Activated CD8-positive, alpha-beta T cell treated with anti-CD3 and anti-CD28 coated beads for 36 hours (primary cell): ENCODE results near the gene CRB1. TPM values are rescaled to one million over a fixed set of nuclear protein-coding genes. Genes with fewer than 3 reads are reported as not detected.

Experiments used
- ATAC-seq: fragments of 200-7000 bp; cut with Tn5 transposase; one replicate; pipeline ENCODE4 v1.10.0; 2021; ENCODE audit warnings: mild to moderate bottlenecking, moderate library complexity
- CTCF ChIA-PET: fragments of 350-600 bp; sonication (Branson Sonifier 250); formaldehyde crosslinking; loops from one replicate; lab custom pipeline; 2021; ENCODE audit warnings: antibody characterized with exemption; lab: Charles Lee
- POLR2A ChIA-PET: fragments of 350-600 bp; sonication (Branson Sonifier 250); formaldehyde crosslinking; loops from one replicate; lab custom pipeline; 2021; ENCODE audit warnings: antibody characterized with exemption; lab: Charles Lee
- DNase-seq: peaks from one replicate; pipeline ENCODE4 v3.0.0-alpha.2; 2020
- H3K27ac Mint-ChIP-seq: one replicate; pipeline ENCODE4 v1.8.0; 2021; ENCODE audit warnings: mild to moderate bottlenecking, mixed read lengths
- H3K27me3 Mint-ChIP-seq: one replicate; pipeline ENCODE4 v1.8.0; 2021; ENCODE audit warnings: mixed read lengths
- H3K36me3 Mint-ChIP-seq: one replicate; pipeline ENCODE4 v1.8.0; 2021; ENCODE audit warnings: low read depth, mixed read lengths
- H3K4me1 Mint-ChIP-seq: one replicate; pipeline ENCODE4 v1.8.0; 2021; ENCODE audit warnings: low read depth, mixed read lengths
- H3K4me3 Mint-ChIP-seq: one replicate; pipeline ENCODE4 v1.8.0; 2021; ENCODE audit warnings: mild to moderate bottlenecking, moderate library complexity, mixed read lengths
- H3K9me3 Mint-ChIP-seq: one replicate; pipeline ENCODE4 v1.8.0; 2021; ENCODE audit warnings: mixed read lengths
- CTCF ChIP-seq: fragments of 200-600 bp; IDR thresholded peaks from one replicate; pipeline ENCODE4 v1.8.0; 2022; ENCODE audit warnings: antibody characterized with exemption, mild to moderate bottlenecking
- intact Hi-C: fragments of 100-400 bp; cut with micrococcal nuclease; formaldehyde crosslinking; loops from one replicate; pipeline ENCODE4 v1.10.0; 2022
- total RNA-seq, 2 experiments: library from RNA; stranded (reverse); gene quantifications; one replicate each; pipeline ENCODE4 v1.2.3, GENCODE V29; 2021

Gene CRB1
- total RNA-seq, 2 experiments from 2014 or later, result not detected

- Mint-ChIP-seq H3K36me3 (no peaks in the 10 kb centered on the region), H3K4me3 (no peak overlapping the region), H3K9me3 (no peaks in the 10 kb centered on the region), H3K4me1 (no peaks in the 10 kb centered on the region), H3K27me3 (no peaks in the 10 kb centered on the region), H3K27ac (no peak overlapping the region)
- no peak for TF ChIP-seq CTCF
- ChIA-PET CTCF (interaction anchor here (1.5 kb wide), 1 partner anchor 15 kb away, joined by 3 read pairs; no protein-coding TSS in a partner anchor), POLR2A (no interaction called here)
- DNase-seq, result no peak
- ATAC-seq, result no peak
- intact Hi-C loops, result no loop called here
Measured at GRCh38 chr1:197312163-197312562, 44.1 kb downstream of the CRB1 start.

- Mint-ChIP-seq H3K4me3 (no peak overlapping the region), H3K36me3 (no peaks in the 10 kb centered on the region), H3K9me3 (no peaks in the 10 kb centered on the region), H3K27me3 (no peaks in the 10 kb centered on the region), H3K4me1 (no peaks in the 10 kb centered on the region), H3K27ac (no peak overlapping the region)
- intact Hi-C loops, result no loop called here
- ChIA-PET CTCF (no interaction called here), POLR2A (no interaction called here)
- no peak for DNase-seq
- ATAC-seq, result no peak
- no peak for TF ChIP-seq CTCF
Measured at GRCh38 chr1:197313713-197314112, 45.7 kb downstream of the CRB1 start.

GRCh38 chr1:197314682-197315081 is 46.6 kb downstream of the CRB1 start:
- no peaks in the 10 kb centered on the region for H3K9me3 Mint-ChIP-seq
- ChIA-PET CTCF (no interaction called here), POLR2A (no interaction called here)
- H3K27me3 Mint-ChIP-seq, result no peaks in the 10 kb centered on the region
- H3K36me3 Mint-ChIP-seq, result no peaks in the 10 kb centered on the region
- no peak overlapping the region for H3K4me3 Mint-ChIP-seq
- intact Hi-C loops, result no loop called here
- H3K4me1 Mint-ChIP-seq, result no peaks in the 10 kb centered on the region
- no peak overlapping the region for H3K27ac Mint-ChIP-seq
- no peak for ATAC-seq
- TF ChIP-seq CTCF, result no peak
- DNase-seq, result no peak

GRCh38 chr1:197319631-197320030 is 51.6 kb downstream of the CRB1 start:
- intact Hi-C loops, result loop anchor here (10.0 kb wide), 1 partner anchor 135 kb away; no protein-coding TSS in a partner anchor
- ChIA-PET CTCF (no interaction called here), POLR2A (no interaction called here)
- Mint-ChIP-seq H3K27ac (no peak overlapping the region), H3K36me3 (no peaks in the 10 kb centered on the region), H3K9me3 (no peaks in the 10 kb centered on the region), H3K27me3 (no peaks in the 10 kb centered on the region), H3K4me1 (no peaks in the 10 kb centered on the region), H3K4me3 (no peak overlapping the region)
- TF ChIP-seq CTCF, result no peak
- no peak for ATAC-seq
- DNase-seq, result no peak

GRCh38 chr1:197320991-197321531 is 53.0 kb downstream of the CRB1 start:
- DNase-seq, result no peak
- ChIA-PET POLR2A (no interaction called here), CTCF (interaction anchor here (0.8 kb wide), 1 partner anchor 141 kb away, joined by 3 read pairs; no protein-coding TSS in a partner anchor)
- Mint-ChIP-seq H3K27ac (no peak overlapping the region), H3K27me3 (no peaks in the 10 kb centered on the region), H3K4me1 (no peaks in the 10 kb centered on the region), H3K36me3 (no peaks in the 10 kb centered on the region), H3K9me3 (no peaks in the 10 kb centered on the region), H3K4me3 (no peak overlapping the region)
- ATAC-seq, result no peak
- intact Hi-C loops, result loop anchor here (10.0 kb wide), 1 partner anchor 136 kb away; no protein-coding TSS in a partner anchor
- no peak for TF ChIP-seq CTCF
